Activated effector memory CD4-positive, alpha-beta T cell treated with anti-CD3 and anti-CD28 coated beads, Interleukin-2, amount 50 U/mL, for 16 hours (primary cell): ENCODE data around the gene IL20RB.
"Not testable (repeated sequence)": the region's sequence is repeated elsewhere in the genome, so short reads cannot be mapped to it uniquely, and the experiment has no call there.

Experiments
- DNase-seq: peaks from one replicate; pipeline ENCODE4 v3.0.0-alpha.2; 2020

IL20RB gene

DNA sequence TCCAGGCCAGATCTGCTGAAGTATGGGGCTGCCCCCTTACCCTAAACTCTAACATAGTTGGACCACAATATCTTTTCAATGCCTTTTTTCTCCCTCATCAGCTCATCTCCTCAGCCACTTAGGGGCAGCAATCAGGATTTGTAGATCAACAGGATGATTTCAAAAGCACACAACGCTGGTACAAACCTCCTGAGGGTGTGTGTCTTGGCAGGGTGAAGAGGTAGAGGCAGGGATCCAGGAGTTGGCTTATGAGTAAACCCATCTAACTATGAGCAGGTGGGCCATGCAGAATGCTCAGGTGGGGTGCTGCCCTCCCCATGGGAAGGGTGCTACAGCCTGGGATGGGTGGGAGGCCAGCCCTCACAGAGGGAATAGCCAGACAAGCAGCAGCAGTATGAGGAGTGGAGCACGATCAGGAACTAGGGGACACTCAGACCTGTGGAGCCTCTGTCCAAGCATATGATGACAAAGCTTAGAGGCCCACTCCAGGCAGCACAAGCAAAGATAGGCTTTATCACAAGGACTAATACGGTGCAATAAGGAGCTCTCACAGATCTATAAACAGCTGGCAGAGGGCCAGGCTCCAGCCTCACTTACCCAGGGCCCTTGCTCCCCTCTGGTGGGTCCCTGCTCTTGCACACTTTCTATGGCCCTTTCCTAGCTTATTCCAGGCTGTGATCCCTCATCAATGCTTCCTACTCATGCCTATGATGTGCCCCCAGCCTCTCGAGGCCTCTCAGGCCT, 32.2 kb downstream of the IL20RB start:
- no peak for DNase-seq

DNA sequence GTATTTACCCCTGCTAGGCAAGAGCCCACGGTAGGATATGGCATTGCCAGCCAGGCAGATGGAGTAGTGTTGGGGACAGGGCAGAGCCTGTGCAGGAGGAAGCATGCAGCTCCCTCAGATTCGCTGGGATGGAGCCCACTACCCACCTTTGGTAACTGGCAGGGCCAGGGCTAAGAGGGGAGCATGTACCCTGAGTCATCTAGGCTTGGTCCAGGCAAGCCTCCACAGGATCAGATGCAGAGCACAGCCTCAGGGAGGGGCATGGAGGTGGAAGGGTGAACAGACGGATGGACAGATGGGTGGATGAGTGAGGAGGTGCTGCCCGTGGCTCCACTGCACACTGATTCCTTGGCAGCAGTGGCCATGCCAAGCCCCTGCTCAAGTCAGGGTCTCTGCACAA, 33.0 kb downstream of the IL20RB start:
- no peak for DNase-seq

DNA sequence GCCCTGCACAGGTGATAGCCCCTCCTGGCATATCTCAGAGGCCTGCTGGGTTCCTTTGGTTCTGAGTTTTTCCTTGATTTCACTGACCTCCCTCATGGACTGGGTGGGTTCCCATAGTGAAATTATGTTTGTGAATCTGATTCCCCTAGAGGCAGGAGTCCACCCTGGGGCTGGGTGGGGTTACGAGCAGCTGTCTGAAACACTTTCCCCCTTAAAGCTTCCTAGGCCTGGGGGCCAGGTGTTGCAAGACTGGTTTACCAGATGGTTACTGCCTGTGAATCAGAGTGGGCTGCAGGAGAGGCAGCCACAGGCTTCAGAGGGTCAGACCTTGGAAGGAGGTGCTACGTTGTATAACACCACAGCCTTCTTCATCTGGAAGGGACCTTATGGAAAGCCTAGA, 34.3 kb downstream of the IL20RB start:
- DNase-seq, result no peak

DNA sequence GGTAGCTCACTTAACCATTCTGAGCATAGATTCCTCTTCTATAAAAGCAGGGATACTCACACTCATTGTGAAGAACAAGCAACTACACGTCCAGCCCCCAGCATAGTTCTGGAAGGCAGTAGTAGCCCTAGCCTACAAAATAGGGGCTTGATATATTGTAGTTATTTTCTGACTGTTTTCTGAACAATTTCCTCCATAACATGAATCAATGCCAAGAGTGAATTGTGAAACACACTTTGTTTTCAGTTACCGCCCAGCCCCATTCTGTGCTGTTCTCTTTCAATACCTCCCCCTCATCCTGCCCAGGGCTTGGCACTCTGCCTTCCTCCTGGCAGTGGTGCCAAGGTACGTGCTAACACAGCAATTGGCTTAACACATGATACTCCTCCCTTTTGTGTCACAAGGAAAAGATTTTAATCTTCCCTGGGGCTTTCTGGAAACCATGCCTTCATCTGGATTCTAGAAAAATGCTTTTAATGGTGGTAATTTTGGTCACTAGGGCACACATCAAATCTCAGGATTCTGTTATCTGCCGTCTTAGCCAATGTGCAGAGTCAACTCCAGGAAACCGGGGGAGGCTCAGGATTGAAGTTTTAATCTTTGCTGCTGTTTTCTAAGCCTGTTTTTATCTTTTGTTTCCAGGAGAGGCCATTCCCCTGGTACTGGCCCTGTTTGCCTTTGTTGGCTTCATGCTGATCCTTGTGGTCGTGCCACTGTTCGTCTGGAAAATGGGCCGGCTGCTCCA, 37.2 kb downstream of the IL20RB start:
- DNase-seq, result no peak

DNA sequence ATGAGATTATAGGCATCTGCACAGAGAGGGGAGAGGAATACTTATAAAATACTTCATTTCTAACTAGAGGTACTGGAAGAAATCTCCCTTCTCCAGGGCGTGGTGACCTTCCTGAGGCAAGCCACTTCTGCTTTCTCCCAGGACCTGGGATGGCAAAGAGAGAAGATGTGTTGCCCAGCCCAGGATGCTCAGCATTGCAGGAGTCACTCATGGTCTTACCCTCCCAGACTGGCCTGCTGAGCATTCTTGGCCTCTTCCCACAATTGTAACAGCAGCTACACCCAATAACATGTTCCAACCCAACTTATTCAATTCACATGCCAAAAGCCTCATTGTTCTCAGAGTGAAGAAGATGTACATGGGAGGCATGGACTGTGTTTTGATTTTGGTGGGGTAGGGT, 37.9 kb downstream of the IL20RB start:
- no peak for DNase-seq

DNA sequence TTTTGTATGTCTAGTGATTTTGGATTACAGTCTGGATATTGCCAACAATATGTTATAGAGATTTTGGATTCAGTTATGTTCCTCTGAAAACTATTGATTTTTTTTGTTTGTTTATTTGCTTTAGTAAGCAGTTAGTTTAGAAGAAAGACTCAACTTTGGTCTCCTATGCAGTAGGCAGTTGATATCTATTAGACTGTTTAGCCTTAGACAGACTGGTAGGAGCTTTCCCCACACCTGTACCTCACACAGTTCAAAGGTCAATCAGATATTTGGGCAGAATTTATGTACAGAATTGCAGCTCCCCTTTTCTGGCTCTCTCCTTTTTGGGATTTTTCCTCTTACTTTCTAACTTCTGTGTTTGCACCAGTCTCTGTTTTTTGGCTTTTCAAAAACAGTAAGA, 42.3 kb downstream of the IL20RB start:
- DNase-seq, result no peak

DNA sequence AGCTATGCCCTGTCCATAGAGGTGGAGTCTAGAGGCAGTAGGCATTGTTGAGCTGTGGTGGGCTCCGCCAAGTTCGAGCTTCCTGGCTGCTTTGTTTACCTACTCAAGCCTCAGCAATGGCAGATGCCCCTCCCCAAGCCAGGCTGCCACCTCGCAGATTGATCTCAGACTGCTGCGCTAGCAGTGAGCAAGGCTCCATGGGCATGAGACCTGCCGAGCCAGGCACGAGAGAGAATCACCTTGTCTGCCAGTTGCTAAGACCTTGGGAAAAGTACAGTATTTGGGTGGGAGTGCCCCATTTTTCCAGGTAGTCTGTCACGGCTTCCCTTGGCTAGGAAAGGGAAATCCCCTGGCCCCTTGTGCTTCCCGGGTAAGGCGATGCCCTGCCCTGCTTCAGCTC, 49.6 kb downstream of the IL20RB start:
- not testable (repeated sequence) for DNase-seq

DNA sequence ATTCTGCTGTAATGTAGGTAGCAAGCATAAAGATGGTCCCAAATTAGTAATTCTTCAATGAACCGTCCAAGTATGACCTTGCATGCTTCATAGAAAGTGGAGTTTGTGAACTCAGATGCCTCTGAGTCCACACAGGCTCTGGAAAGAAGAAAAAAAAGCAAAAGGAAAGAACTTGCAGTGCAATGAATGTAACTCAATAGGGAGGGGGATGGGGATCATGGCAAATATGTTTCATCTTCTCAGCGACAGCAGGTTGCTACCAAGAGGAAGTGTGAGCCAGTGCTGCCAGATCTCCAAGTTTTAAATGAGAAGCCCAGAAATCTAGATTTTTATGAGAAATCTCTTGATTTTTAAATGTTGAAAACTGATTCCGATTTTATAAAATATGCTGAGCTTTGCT, 50.3 kb downstream of the IL20RB start:
- no peak for DNase-seq

DNA sequence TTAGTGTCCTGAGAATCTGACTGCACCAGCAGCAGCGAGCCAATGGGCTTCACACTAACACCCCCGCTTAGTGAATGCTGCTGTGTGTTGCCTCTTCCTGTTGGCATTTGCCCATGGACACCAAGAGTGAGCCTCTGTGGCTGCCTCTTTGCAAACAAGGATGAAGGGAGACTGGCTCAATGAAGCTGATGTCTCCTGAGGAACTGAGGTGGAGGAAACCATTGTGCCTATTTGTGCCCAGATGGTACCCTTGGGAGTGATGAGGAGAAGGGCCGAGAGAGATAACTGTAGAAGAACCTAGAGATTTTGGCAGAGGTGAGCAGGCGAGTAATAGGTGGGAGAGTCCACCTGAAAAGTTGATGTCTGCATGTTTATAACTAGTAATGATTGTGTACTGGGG, 51.2 kb downstream of the IL20RB start:
- no peak for DNase-seq

DNA sequence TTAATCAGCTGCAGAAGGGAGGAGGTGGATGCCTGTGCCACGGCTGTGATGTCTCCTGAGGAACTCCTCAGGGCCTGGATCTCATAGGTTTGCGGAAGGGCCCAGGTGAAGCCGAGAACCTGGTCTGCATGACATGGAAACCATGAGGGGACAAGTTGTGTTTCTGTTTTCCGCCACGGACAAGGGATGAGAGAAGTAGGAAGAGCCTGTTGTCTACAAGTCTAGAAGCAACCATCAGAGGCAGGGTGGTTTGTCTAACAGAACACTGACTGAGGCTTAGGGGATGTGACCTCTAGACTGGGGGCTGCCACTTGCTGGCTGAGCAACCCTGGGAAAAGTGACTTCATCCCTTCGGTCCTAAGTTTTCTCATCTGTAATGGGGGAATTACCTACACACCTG, 52.4 kb downstream of the IL20RB start:
- no peak for DNase-seq

DNA sequence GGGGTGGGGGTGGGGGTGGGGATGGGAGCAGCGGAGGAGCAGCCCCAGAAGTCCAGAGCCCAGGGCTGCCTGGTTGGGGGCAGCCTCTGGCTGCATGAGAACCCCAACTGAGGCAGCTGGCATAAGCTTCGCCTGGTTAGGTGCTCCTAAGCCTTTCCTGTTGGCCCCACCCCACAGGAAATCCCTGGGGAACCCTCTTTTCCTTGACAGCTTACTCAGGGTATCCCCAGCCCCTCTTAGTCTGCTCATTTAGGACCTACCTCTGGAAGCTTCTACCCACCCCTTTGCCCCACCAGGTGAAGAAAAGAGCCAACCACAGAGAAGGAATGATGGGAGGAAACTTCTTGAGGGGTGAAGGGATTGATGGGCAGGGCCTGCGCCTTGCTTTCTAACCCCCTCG, 53.4 kb downstream of the IL20RB start:
- no peak for DNase-seq

DNA sequence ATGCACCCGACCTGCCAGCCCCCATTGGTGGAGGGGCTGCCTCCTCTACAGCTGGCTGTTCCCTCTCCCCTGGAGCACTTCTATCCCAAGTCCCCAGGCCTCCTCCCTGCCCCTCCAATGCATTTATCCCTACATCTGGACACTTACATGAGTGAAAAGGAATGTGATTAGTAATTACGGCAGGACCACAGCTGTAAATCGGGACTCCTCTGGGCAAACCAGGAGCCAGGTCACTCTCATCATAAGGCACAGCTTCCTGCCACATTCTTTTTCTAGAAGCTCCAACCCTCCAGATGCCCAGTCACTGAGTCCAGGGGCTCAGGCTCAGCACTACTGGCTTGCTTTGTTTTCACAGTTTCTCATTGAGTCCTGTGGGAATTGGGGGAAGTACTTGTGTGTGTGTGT, 54.3 kb downstream of the IL20RB start:
- DNase-seq, result no peak

DNA sequence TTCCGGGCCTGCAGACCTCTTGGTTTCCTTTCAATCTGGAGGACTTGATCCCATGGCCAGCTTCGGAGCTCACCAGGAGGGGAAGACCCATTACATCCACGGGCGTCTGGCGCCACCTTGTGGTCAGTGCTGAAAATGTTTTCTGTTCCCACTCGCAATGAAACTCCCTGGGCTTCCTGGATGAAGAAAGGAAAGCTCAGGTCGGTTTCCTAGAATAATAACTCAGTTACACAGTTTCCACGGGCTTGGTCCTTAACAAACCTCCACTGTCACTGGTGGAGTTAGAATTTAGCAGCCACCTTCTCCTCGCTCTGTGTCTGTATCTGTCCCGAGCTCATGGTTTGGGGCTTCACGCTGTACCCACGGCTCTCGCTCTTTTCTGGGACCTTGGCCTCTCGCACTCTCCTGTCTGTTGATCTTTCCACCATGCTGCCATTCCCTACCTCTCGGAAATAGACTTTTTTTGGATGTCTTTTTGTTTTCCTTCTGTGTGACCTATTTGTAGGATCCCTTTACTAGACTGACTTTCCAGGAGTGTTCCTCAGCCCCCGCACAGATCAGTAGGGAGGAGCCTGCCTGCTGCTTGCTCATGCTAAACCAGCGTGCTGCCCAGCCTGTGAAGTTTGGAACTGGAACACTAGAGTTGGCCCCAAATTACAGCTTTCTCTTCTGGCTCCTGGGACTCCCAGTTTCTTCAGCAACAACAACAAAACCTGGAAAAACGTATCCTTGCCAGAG, 56.3 kb downstream of the IL20RB start:
- peak; percentile 94 for DNase-seq

DNA sequence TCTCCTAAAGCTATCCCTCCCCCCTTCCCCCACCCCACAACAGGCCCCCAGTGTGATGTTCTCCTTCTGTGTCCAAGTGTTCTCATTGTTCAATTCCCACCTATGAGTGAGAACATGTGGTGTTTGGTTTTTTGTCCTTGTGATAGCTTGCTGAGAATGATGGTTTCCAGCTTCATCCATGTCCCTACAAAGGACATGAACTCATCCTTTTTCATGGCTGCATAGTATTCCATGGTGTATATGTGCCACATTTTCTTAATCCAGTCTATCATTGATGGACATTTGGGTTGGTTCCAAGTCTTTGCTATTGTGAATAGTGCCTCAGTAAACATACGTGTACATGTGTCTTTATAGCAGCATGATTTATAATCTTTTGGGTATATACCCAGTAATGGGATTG, 59.5 kb downstream of the IL20RB start:
- not testable (repeated sequence) for DNase-seq

DNA sequence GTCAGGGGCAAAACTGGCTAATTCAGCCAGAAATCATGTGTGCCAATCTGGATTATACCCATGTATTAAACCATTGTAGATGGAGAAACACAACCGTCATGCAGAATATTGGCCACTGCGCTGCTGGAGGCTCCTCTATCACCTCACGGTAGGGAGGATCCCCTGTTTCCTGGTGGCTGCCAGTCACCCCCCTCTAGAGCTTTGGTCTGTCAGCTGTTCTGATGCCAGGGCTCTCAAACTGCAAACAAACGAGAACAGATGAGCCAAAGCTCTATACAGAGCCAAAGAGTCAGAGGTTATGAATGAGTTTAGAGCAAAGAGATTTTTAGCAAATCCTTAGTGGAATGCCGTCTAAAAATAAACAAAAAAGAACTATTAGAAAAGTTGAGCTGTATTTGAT, 62.5 kb downstream of the IL20RB start:
- no peak for DNase-seq

DNA sequence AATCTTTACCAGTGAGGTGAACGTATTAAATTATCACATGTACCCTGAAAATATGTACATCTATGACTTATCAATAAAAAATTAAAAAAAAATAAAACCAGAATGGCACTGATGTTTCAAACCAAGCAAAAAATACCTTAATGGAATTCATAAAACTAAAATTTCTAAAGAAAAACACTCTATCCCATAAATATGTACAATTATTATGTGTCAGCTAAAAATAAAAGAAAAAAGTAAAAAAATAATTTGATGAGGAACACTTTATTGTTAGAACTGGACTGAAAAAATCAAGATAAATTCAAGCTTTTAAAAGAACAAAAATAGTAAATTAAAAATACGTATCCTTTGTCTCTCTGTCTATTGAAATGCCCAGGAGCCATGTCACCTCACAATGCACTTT, 63.1 kb downstream of the IL20RB start:
- no peak for DNase-seq

DNA sequence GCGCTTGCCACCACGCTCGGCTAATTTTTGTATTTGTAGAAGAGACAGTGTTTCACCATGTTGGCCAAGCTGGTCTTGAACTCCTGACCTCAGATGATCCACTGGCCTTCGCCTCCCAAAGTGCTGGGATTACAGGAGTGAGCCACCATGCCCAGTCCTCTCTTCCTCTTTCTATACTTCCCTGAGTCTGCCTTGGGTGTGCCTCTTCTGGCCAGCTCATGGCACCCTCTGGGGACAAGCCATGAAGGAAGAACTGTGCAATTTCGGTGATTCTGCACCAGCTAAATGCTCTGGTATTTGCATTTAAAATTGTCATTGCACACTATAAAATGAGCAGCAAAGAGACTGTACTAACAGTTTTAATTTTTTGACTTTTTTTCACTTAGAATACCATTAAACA, 66.6 kb downstream of the IL20RB start:
- DNase-seq, result no peak

DNA sequence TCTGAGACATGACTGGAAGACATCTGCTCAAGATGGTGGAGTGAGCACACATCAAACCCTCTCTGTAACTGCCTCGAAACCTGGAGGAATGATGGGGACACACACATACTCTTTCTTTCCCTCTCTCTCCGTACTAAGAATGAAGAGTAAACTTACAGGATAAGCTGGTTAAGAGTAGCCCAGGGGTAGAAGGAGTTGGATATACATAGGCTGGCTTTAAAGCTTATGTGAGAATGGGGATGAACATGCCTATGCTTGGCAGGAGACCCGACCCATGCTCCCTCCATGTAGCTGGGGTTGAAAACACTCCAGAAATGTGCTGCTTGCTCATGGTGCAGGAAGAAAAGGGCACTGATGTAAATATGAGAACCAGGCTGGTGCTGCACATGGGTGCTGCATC, 68.9 kb downstream of the IL20RB start:
- no peak for DNase-seq

DNA sequence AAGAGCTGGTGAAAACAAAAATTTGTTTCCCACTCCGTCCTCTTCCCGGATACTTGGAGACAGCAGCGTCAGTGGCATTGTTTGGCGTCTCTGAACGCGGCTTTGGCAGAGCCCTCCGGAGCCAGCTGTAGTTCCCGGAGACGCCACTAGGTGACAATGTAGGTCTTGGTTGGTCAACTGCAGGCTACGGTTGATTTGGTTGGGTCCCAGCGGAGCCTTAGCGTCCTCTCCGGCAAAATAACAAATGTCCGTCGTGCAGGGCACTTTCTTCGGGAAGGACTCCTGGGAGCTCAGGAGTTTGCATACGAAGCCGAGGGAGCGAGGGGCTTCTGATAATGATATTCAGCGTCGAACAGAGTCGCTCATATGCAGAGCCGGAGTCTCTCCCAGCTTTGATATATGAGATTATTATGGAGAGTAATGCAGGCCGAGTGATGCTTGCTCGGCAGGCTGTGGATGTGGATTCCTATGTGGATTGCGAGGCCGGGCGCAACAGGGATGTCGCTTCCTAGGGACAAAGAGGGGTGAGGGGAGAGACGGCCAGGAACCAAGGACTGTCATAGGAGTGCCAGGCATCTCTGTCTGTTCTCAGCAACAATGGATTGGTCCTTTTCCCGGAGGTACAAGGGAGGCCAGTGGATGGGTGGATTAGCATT, 74.8 kb downstream of the IL20RB start:
- peak; percentile 91 for DNase-seq

DNA sequence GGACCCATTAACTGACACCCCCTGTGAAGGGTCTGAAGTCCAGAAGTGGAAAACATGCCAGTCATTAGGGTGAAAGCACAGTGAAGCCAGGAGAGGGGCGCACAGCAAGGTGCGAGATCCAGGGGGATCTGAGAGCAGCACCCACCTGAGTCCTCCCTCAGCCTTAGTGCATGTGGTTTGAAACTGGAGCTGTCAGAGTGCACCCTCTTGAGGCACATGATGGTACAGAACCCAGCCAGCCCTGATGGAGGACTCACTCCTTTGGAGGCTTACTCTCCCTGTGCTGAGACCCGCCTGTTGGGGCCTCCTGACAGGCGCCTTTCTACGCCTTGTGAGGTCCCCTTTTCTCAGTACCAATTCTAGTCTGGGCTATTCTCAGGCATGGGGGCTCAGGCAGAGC, 77.8 kb downstream of the IL20RB start:
- DNase-seq, result no peak

DNA sequence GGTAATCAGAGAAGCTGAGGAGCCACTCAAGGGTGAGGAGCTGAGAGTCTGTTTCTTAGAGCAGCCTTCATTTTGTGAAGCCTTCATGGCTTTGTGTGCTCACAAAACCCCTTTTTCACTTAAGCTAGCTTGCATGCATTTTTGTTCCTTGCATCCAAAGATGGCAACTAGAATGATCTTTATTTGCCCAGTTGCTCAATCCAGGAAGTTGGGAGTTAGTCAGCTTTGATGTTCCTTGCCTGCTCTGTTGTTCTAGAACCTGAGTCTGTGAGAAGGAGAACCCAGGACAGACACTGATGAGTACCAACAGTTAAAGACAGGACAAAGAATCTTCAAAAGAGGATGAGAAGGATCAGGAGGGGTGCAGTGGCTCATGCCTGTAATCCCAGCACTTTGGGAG, 81.8 kb downstream of the IL20RB start:
- no peak for DNase-seq

DNA sequence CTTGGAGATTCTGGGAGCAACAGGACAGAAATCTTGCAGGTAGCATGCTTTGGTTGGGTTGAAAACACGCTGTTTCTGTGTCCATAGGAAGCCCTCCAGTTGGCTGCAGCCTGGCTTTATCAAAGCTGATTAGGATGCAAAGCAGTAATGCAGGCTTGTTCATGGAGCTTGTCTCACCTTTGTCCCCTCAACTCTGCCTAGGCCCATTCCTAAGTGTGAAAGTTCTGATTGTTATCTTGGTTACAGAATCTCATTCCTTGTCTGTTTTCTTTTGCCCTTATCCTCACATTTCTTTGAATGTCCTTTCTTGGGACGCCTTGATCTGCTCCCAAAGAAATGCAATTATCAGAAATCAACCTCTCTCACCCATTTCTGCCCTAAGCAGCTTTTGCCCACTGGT, 83.5 kb downstream of the IL20RB start:
- no peak for DNase-seq

DNA sequence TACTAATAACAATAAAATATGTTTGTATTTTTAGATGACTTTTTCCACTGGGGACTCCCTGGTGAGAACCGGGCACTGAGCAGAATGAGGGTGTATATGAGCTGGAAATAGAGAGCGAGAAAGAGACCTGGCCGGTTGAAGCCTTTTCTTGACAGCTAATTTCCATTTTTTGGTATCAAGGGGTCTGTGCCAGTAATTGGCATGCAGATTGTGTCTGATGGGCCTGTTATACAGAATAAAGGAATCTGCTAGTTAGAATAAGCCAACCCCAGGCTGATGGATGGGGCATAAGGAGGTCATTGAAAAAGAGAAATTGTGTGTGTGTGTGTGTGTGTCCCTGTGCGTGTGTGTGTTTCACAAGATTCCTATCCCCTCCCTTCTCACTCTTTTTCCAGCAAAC, 83.9 kb downstream of the IL20RB start:
- no peak for DNase-seq

DNA sequence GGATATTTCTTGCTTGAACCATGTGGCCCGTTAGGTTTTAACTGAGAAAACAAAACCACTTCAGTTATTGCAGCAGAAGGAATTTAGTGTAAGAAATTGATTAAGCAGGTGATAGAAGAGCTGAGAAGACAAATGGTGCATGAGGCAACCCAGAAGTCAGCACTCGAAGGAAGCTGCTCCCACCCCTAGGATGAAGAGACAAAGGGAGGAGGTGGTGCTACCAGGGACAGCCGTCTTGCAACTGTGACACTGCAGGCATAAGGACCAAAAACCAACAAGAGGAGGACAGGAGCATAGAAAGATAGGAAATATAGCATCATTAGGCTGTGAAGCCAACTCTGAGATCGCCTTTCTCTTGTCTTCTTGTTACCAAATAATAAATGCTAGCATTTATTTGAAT, 89.0 kb downstream of the IL20RB start:
- DNase-seq, result no peak
